CD4-positive, alpha-beta T cell (primary cell): ENCODE measurements around the gene DOCK6. TPM values are rescaled to one million over a fixed set of nuclear protein-coding genes. Genes with fewer than 3 reads are reported as not detected.

Experiments used
- ATAC-seq: fragments of 200-7000 bp; cut with Tn5 transposase; one replicate; pipeline ENCODE4 v1.10.0; 2022; ENCODE audit warnings: mild to moderate bottlenecking; ENCODE audit not compliant: poor library complexity
- CTCF ChIA-PET: fragments of 350-600 bp; sonication (Branson Sonifier 250); formaldehyde crosslinking; loops from one replicate; lab custom pipeline; 2021; ENCODE audit warnings: antibody characterized with exemption, inconsistent platforms; lab: Charles Lee
- POLR2A ChIA-PET: fragments of 350-600 bp; sonication (Branson Sonifier 250); formaldehyde crosslinking; loops from one replicate; lab custom pipeline; 2021; ENCODE audit warnings: antibody characterized with exemption, inconsistent platforms; lab: Charles Lee
- DNase-seq, 14 experiments: peaks; one replicate each; pipeline ENCODE4 v3.0.0-alpha.2; 2013 to 2020; ENCODE audit warnings: mixed read lengths in 2 of 14
- H3K27ac ChIP-seq, 2 donors: one replicate each; pipeline versions ENCODE4 v1.5.1 to v1.7.0; 2013; ENCODE audit warnings: low read length in 2 of 2, low read depth in 1 of 2, mild to moderate bottlenecking in 1 of 2
- H3K27me3 ChIP-seq, 2 experiments: 1 replicate in 1 of 2; 2 replicates in 1 of 2; pipeline versions ENCODE4 v1.6.1 to v1.7.0; 2013; ENCODE audit warnings: low read length in 2 of 2, control low read depth in 1 of 2, mild to moderate bottlenecking in 1 of 2, moderate library complexity in 1 of 2; ENCODE audit not compliant: insufficient read depth in 2 of 2, control insufficient read depth in 1 of 2
- H3K36me3 ChIP-seq: one replicate; pipeline ENCODE4 v1.6.1; 2013; ENCODE audit warnings: low read length, control low read depth; ENCODE audit not compliant: insufficient read depth
- H3K4me1 ChIP-seq: one replicate; pipeline ENCODE4 v1.6.1; 2013; ENCODE audit warnings: low read length, control low read depth; ENCODE audit not compliant: insufficient read depth
- H3K4me3 ChIP-seq: one replicate; pipeline ENCODE4 v1.5.1; 2013; ENCODE audit warnings: mild to moderate bottlenecking, low read length, moderate library complexity
- H3K9me3 ChIP-seq, 2 experiments: 1 replicate in 1 of 2; 2 replicates in 1 of 2; pipeline versions ENCODE4 v1.6.1 to v1.7.0; 2013; ENCODE audit warnings: low read length in 2 of 2, mild to moderate bottlenecking in 2 of 2, control low read depth in 1 of 2, moderate library complexity in 1 of 2; ENCODE audit not compliant: control insufficient read depth in 1 of 2, insufficient read depth in 1 of 2
- H3K27ac Mint-ChIP-seq: one replicate; pipeline ENCODE4 v1.8.0; 2020; ENCODE audit warnings: mixed read lengths
- H3K27me3 Mint-ChIP-seq: one replicate; pipeline ENCODE4 v1.8.0; 2021; ENCODE audit warnings: mixed read lengths
- H3K36me3 Mint-ChIP-seq: one replicate; pipeline ENCODE4 v1.8.0; 2021; ENCODE audit warnings: low read depth, mixed read lengths
- H3K4me1 Mint-ChIP-seq: one replicate; pipeline ENCODE4 v1.8.0; 2021; ENCODE audit warnings: low read depth, mixed read lengths
- H3K4me3 Mint-ChIP-seq: one replicate; pipeline ENCODE4 v1.8.0; 2020; ENCODE audit warnings: mild to moderate bottlenecking, mixed read lengths
- H3K9me3 Mint-ChIP-seq: one replicate; pipeline ENCODE4 v1.8.0; 2020; ENCODE audit warnings: mixed read lengths
- intact Hi-C, 2 experiments: fragments of 100-400 bp; cut with DNase I in 1 of 2; cut with micrococcal nuclease in 1 of 2; formaldehyde crosslinking; loops; one replicate each; pipeline versions ENCODE4 v1.15.1 to v1.9.0; 2023 to 2025; cut with DNase I, micrococcal nuclease
- total RNA-seq, 174 experiments: library from RNA in 2 of 174; stranded (reverse) in 2 of 174; gene quantifications; one replicate each; pipeline ENCODE4 v1.2.3 and lab custom pipeline; 2021 to 2026
- TF ChIP-seq, protein P1 (sequence below): fragments of 200-600 bp; IDR thresholded peaks from one replicate; pipeline ENCODE4 v1.8.0; 2022; ENCODE audit warnings: antibody characterized with exemption, mild to moderate bottlenecking

DOCK6 gene
- total RNA-seq, 2 experiments from 2014 or later: 0.14 to 0.38 TPM

DNA sequence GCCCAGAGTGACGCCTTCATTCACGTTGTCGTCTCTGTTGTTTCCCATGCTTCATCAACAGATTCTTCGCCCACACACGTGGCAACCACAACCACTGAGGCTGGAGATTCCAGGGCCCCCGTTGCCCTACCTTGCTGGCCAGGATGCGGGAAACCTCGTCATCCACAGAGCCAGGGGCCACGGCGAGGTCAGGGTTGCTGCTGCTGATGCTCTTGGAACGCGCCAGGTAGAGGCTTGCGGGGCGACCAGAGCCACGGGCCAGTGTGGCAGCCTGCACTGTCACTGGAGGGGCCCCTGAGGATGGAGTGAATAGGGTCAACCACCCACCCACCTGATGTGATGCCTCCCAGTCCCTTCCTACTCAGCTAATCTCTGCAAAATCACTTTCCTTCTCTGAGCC, 29.3 kb downstream of the DOCK6 start:
- Histone ChIP-seq H3K27ac (no peak overlapping the region), H3K27me3 (no peaks in the 10 kb centered on the region), H3K4me1 (no peaks in the 10 kb centered on the region), H3K9me3 (peaks cover 1 to 21% of the 10 kb centered on the region in 2 experiments), H3K36me3 (no peaks in the 10 kb centered on the region), H3K4me3 (no peak overlapping the region)
- Mint-ChIP-seq H3K27ac (no peak overlapping the region), H3K27me3 (no peaks in the 10 kb centered on the region), H3K9me3 (peaks cover under 1% of the 10 kb centered on the region), H3K4me1 (no peaks in the 10 kb centered on the region), H3K4me3 (no peak overlapping the region), H3K36me3 (no peaks in the 10 kb centered on the region)
- TF ChIP-seq, protein P1, sequence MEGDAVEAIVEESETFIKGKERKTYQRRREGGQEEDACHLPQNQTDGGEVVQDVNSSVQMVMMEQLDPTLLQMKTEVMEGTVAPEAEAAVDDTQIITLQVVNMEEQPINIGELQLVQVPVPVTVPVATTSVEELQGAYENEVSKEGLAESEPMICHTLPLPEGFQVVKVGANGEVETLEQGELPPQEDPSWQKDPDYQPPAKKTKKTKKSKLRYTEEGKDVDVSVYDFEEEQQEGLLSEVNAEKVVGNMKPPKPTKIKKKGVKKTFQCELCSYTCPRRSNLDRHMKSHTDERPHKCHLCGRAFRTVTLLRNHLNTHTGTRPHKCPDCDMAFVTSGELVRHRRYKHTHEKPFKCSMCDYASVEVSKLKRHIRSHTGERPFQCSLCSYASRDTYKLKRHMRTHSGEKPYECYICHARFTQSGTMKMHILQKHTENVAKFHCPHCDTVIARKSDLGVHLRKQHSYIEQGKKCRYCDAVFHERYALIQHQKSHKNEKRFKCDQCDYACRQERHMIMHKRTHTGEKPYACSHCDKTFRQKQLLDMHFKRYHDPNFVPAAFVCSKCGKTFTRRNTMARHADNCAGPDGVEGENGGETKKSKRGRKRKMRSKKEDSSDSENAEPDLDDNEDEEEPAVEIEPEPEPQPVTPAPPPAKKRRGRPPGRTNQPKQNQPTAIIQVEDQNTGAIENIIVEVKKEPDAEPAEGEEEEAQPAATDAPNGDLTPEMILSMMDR: no peak
- intact Hi-C loops: no loop called here
- DNase-seq (no peak), ATAC-seq (no peak)
- ChIA-PET POLR2A (no interaction called here), CTCF (no interaction called here)

DNA sequence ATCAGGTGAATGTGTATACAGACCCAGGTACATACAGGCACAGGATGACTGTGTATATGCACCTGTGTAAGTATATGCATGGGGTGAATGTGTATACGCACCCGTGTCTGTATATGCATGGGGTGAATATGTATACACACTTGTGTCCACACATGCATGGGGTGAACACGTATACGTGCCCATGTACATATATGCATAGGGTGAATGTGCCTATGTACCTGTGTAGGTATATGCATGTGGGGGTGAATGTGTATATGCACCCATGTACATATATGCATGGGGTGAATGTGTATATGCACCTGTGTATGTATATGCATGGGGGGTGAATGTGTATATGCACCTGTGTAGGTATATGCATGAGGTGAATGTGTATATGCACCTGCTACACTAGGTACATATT, 29.8 kb downstream of the DOCK6 start:
- no peak overlapping the region for H3K4me3 ChIP-seq
- no peak for DNase-seq
- TF ChIP-seq, protein P1: no peak
- H3K9me3 ChIP-seq: peaks cover 0 to 16% of the 10 kb centered on the region in 2 experiments
- POLR2A ChIA-PET: no interaction called here
- H3K36me3 ChIP-seq: no peaks in the 10 kb centered on the region
- H3K27me3 ChIP-seq: no peaks in the 10 kb centered on the region
- Mint-ChIP-seq H3K4me3 (no peak overlapping the region), H3K27me3 (no peaks in the 10 kb centered on the region), H3K27ac (no peak overlapping the region), H3K9me3 (no peaks in the 10 kb centered on the region), H3K36me3 (no peaks in the 10 kb centered on the region), H3K4me1 (no peaks in the 10 kb centered on the region)
- no peak for ATAC-seq
- CTCF ChIA-PET: no interaction called here
- H3K27ac ChIP-seq: no peak overlapping the region
- no peaks in the 10 kb centered on the region for H3K4me1 ChIP-seq
- intact Hi-C loops: no loop called here

DNA sequence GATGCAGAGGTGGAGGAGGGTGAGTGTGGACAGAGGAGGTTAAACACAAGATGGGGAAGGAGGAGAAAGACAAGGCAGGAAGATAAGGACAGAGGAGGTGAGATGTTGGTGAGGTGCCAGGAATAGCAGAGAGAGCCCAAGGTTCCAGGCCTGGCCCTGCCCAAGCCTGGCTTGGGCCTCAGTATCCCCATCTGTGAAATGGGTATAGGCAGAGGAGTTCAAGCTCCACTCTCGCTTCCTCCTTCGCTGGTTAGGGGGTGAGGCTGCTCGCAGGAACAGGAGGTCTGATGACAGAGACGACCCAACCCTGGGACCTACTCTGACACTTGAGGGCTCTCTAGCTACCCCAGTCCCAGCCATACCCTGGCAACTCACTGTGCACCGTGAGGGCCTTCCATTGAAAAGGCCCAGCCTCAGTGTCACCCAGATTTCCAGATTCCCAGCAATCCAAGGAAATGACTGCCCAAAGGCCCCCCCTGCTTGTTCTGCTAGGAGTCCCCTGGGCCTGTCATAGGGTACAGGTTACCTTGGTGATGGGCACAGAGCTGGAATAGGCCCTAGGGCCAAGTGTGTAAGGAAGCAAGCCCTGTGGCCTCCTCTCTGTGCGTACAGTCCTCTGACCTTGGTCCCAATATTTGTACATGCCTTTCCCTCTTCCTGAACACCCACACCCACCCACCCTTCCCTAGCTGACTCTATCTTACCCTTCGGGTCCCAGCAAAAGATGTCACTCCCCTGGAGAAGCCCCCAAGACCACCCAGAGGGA, 31.5 kb downstream of the DOCK6 start:
- DNase-seq (no peak), ATAC-seq (no peak)
- no peaks in the 10 kb centered on the region for H3K27me3 Mint-ChIP-seq
- no peaks in the 10 kb centered on the region for H3K36me3 Mint-ChIP-seq
- Histone ChIP-seq H3K27me3 (no peaks in the 10 kb centered on the region), H3K27ac (no peak overlapping the region), H3K4me3 (no peak overlapping the region), H3K9me3 (peaks cover 0 to 10% of the 10 kb centered on the region in 2 experiments), H3K36me3 (no peaks in the 10 kb centered on the region), H3K4me1 (no peaks in the 10 kb centered on the region)
- TF ChIP-seq, protein P1: no peak
- no peaks in the 10 kb centered on the region for H3K4me1 Mint-ChIP-seq
- no peak overlapping the region for H3K27ac Mint-ChIP-seq
- no peaks in the 10 kb centered on the region for H3K9me3 Mint-ChIP-seq
- H3K4me3 Mint-ChIP-seq: no peak overlapping the region
- ChIA-PET CTCF (interaction anchor here (0.5 kb wide), 1 partner anchor 12 kb away, joined by 5 read pairs; no protein-coding TSS in a partner anchor), POLR2A (no interaction called here)
- intact Hi-C loops: no loop called here
